Kidney capillary endothelial cell (primary cell): Measurements from ENCODE around the gene USH2A.

Source experiments
- DNase-seq: peaks from one replicate; pipeline ENCODE4 v3.0.0-alpha.2; 2018; ENCODE audit warnings: low spot score

The USH2A gene

GRCh38 chr1:215958841-215959240 is 464.4 kb downstream of the USH2A start:
- no peak for DNase-seq

GRCh38 chr1:215957663-215958062 is 465.6 kb downstream of the USH2A start:
- no peak for DNase-seq

- DNase-seq, result no peak
Observed at GRCh38 chr1:215932558-215932957, 490.7 kb downstream of the USH2A start.

- DNase-seq, result no peak
Observed at GRCh38 chr1:215926670-215927069, 496.6 kb downstream of the USH2A start.

GRCh38 chr1:215923129-215923824 is 500.0 kb downstream of the USH2A start:
- no peak for DNase-seq

GRCh38 chr1:215911406-215911968 is 511.8 kb downstream of the USH2A start:
- DNase-seq, result no peak

GRCh38 chr1:215905493-215906115 is 517.6 kb downstream of the USH2A start:
- DNase-seq, result no peak

- DNase-seq, result no peak
Observed at GRCh38 chr1:215900684-215901083, 522.6 kb downstream of the USH2A start.

- no peak for DNase-seq
Observed at GRCh38 chr1:215899901-215900300, 523.3 kb downstream of the USH2A start.

GRCh38 chr1:215895893-215896292 is 527.4 kb downstream of the USH2A start:
- no peak for DNase-seq

GRCh38 chr1:215895276-215895675 is 528.0 kb downstream of the USH2A start:
- DNase-seq, result no peak

- DNase-seq, result no peak
Observed at GRCh38 chr1:215894617-215895016, 528.6 kb downstream of the USH2A start.

GRCh38 chr1:215891266-215892057 is 531.8 kb downstream of the USH2A start:
- no peak for DNase-seq

- DNase-seq, result no peak
Observed at GRCh38 chr1:215890438-215890837, 532.8 kb downstream of the USH2A start.

- DNase-seq, result no peak
Observed at GRCh38 chr1:215889871-215890270, 533.4 kb downstream of the USH2A start.

- no peak for DNase-seq
Observed at GRCh38 chr1:215888159-215888558, 535.1 kb downstream of the USH2A start.

- no peak for DNase-seq
Observed at GRCh38 chr1:215887627-215888026, 535.6 kb downstream of the USH2A start.

GRCh38 chr1:215883004-215883403 is 540.2 kb downstream of the USH2A start:
- DNase-seq, result no peak

- no peak for DNase-seq
Observed at GRCh38 chr1:215878843-215879242, 544.4 kb downstream of the USH2A start.

- DNase-seq, result no peak
Observed at GRCh38 chr1:215878128-215878527, 545.1 kb downstream of the USH2A start.

GRCh38 chr1:215877452-215877951 is 545.7 kb downstream of the USH2A start:
- no peak for DNase-seq

- DNase-seq, result no peak
Observed at GRCh38 chr1:215875712-215876111, 547.5 kb downstream of the USH2A start.

- DNase-seq, result no peak
Observed at GRCh38 chr1:215875236-215875635, 548.0 kb downstream of the USH2A start.
